SK-N-SH (cell line): ENCODE measurements around the gene ARHGAP42.

Source experiments
- EP300 ChIP-seq, 2 experiments: IDR thresholded peaks; 2 replicates each; pipeline versions ENCODE4 v1.4.0 to v1.6.1; 2012; ENCODE audit warnings: borderline replicate concordance in 1 of 2, low read depth in 1 of 2, low read length in 1 of 2
- FOXJ3 ChIP-seq: sonication (generic); formaldehyde crosslinking; IDR thresholded peaks from 2 replicates; pipeline ENCODE4 v1.5.1; 2020; ENCODE audit warnings: mild to moderate bottlenecking, missing genetic modification reagents
- FOXM1 ChIP-seq: IDR thresholded peaks from 2 replicates; pipeline ENCODE4 v1.4.0; 2012; ENCODE audit warnings: low read depth, mild to moderate bottlenecking
- MXI1 ChIP-seq: IDR thresholded peaks from 2 replicates; pipeline ENCODE4 v1.6.1; 2012; ENCODE audit warnings: mild to moderate bottlenecking, low read depth, low read length, improper control_type of control experiment
- POLR2AphosphoS5 ChIP-seq: IDR thresholded peaks from 2 replicates; pipeline ENCODE4 v1.6.1; 2012; ENCODE audit warnings: low read depth, low read length
- RAD21 ChIP-seq: IDR thresholded peaks from 2 replicates; pipeline ENCODE4 v1.6.1; 2012; ENCODE audit warnings: mild to moderate bottlenecking, low read length
- SIN3A ChIP-seq: IDR thresholded peaks from 2 replicates; pipeline ENCODE4 v1.6.1; 2012; ENCODE audit warnings: low read depth, mild to moderate bottlenecking, low read length, moderate library complexity, borderline replicate concordance
- SMC3 ChIP-seq: IDR thresholded peaks from 2 replicates; pipeline ENCODE4 v1.6.1; 2012; ENCODE audit warnings: low read depth, low read length, improper control_type of control experiment
- TAF1 ChIP-seq: IDR thresholded peaks from 2 replicates; pipeline ENCODE4 v1.6.1; 2012; ENCODE audit warnings: low read depth, mild to moderate bottlenecking, low read length, moderate library complexity, borderline replicate concordance
- TEAD4 ChIP-seq: IDR thresholded peaks from 2 replicates; pipeline ENCODE4 v1.4.0; 2012; ENCODE audit warnings: mild to moderate bottlenecking, borderline replicate concordance; ENCODE audit not compliant: insufficient read depth
- YY1 ChIP-seq: IDR thresholded peaks from 2 replicates; pipeline ENCODE4 v1.4.0; 2012; ENCODE audit warnings: low read depth, mild to moderate bottlenecking
- TF ChIP-seq, protein P1 (sequence below): IDR thresholded peaks from 2 replicates; pipeline ENCODE4 v1.6.1; 2012; ENCODE audit warnings: mild to moderate bottlenecking, low read depth, low read length, moderate library complexity
- TF ChIP-seq, protein P2 (sequence below): fragments of 200-600 bp; sonication (generic); IDR thresholded peaks from 2 replicates; pipeline ENCODE4 v1.6.1; 2017; ENCODE audit warnings: antibody characterized with exemption, mild to moderate bottlenecking, moderate library complexity
- TF ChIP-seq, protein P3 (sequence below): fragments of 150-350 bp; IDR thresholded peaks from 2 replicates; pipeline ENCODE4 v1.6.1; 2016; ENCODE audit warnings: mild to moderate bottlenecking, low read depth, low read length

DNA sequence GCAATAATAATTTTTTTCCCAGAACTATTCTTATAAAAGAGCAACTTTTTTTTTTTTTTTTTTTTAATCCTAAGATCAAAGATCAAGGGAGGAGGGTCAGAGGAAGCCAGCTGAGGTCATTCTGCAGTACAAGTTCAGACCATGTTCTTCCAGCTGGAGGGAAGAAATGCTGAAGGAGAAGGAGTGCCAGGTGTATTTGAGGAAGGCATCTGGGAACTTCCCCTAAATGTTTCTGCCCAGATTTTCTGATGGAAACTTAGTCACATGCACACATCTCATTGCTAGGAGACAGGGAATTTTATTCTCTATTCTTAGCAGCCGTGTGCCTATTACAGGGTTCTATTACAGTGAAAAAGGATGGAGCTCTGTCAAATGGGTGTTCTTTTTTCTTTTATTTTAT lies 208.4 kb downstream of the ARHGAP42 start:
- TF ChIP-seq FOXJ3 (CRISPR knock-in tag) (no peak), TAF1 (no peak), EP300 (IDR thresholded peaks at IDR 0.05; ENCODE audit: borderline replicate concordance in 1 of 2, low read depth in 1 of 2, low read length in 1 of 2) (no peak), RAD21 (no peak), SIN3A (no peak), FOXM1 (no peak), YY1 (no peak), MXI1 (no peak), SMC3 (no peak), POLR2AphosphoS5 (no peak), TEAD4 (no peak)
- TF ChIP-seq, protein P1, sequence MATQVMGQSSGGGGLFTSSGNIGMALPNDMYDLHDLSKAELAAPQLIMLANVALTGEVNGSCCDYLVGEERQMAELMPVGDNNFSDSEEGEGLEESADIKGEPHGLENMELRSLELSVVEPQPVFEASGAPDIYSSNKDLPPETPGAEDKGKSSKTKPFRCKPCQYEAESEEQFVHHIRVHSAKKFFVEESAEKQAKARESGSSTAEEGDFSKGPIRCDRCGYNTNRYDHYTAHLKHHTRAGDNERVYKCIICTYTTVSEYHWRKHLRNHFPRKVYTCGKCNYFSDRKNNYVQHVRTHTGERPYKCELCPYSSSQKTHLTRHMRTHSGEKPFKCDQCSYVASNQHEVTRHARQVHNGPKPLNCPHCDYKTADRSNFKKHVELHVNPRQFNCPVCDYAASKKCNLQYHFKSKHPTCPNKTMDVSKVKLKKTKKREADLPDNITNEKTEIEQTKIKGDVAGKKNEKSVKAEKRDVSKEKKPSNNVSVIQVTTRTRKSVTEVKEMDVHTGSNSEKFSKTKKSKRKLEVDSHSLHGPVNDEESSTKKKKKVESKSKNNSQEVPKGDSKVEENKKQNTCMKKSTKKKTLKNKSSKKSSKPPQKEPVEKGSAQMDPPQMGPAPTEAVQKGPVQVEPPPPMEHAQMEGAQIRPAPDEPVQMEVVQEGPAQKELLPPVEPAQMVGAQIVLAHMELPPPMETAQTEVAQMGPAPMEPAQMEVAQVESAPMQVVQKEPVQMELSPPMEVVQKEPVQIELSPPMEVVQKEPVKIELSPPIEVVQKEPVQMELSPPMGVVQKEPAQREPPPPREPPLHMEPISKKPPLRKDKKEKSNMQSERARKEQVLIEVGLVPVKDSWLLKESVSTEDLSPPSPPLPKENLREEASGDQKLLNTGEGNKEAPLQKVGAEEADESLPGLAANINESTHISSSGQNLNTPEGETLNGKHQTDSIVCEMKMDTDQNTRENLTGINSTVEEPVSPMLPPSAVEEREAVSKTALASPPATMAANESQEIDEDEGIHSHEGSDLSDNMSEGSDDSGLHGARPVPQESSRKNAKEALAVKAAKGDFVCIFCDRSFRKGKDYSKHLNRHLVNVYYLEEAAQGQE, result no peak
- TF ChIP-seq, protein P2, sequence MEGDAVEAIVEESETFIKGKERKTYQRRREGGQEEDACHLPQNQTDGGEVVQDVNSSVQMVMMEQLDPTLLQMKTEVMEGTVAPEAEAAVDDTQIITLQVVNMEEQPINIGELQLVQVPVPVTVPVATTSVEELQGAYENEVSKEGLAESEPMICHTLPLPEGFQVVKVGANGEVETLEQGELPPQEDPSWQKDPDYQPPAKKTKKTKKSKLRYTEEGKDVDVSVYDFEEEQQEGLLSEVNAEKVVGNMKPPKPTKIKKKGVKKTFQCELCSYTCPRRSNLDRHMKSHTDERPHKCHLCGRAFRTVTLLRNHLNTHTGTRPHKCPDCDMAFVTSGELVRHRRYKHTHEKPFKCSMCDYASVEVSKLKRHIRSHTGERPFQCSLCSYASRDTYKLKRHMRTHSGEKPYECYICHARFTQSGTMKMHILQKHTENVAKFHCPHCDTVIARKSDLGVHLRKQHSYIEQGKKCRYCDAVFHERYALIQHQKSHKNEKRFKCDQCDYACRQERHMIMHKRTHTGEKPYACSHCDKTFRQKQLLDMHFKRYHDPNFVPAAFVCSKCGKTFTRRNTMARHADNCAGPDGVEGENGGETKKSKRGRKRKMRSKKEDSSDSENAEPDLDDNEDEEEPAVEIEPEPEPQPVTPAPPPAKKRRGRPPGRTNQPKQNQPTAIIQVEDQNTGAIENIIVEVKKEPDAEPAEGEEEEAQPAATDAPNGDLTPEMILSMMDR, result no peak
- TF ChIP-seq, protein P3, sequence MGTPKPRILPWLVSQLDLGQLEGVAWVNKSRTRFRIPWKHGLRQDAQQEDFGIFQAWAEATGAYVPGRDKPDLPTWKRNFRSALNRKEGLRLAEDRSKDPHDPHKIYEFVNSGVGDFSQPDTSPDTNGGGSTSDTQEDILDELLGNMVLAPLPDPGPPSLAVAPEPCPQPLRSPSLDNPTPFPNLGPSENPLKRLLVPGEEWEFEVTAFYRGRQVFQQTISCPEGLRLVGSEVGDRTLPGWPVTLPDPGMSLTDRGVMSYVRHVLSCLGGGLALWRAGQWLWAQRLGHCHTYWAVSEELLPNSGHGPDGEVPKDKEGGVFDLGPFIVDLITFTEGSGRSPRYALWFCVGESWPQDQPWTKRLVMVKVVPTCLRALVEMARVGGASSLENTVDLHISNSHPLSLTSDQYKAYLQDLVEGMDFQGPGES, result no peak
